Measurements from ENCODE around the gene C16orf54.

GRCh38 chr16:29757950-29758466 is 12.2 kb upstream of the C16orf54 start:
- TF ChIP-seq FOXP2 (optimal IDR thresholded peaks at IDR 0.05; ENCODE audit: control extremely low read depth, extremely low read length, insufficient read depth) (no peak), EZH2 (IDR thresholded peaks at IDR 0.05) (no peak), POLR2AphosphoS5 (IDR thresholded peaks at IDR 0.05; ENCODE audit: borderline replicate concordance, low read depth, low read length) (no peak)

All from SK-N-MC (cell line).